NCI-H1417 (cell line): ENCODE results near the gene CXCL14.

ENCODE experiments used
- DNase-seq, 3 experiments: peaks; one replicate each; lab custom pipeline; 2025; lab: John Stamatoyannopoulos, UW

CXCL14 gene

DNA sequence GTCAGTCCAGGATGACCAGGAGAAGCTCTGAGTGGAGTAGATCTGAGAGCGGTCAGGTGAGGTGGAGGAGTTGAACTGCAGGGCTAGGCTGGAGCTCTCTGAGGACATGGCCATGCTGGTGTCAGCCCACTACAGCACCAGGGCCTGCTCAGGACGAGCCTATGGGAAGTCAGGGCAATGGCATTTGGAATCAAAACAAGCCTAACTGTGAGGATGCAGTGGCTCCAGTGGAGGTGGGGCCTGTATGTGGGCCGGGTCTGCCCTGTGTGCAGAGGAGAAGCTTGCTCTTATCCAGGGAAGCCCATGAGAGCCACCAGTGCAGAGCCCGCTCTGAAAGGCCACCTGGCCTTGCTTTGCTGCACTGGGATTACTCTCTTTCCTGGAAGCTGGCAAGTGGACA, 11.1 kb downstream of the CXCL14 start:
- no peak for DNase-seq

DNA sequence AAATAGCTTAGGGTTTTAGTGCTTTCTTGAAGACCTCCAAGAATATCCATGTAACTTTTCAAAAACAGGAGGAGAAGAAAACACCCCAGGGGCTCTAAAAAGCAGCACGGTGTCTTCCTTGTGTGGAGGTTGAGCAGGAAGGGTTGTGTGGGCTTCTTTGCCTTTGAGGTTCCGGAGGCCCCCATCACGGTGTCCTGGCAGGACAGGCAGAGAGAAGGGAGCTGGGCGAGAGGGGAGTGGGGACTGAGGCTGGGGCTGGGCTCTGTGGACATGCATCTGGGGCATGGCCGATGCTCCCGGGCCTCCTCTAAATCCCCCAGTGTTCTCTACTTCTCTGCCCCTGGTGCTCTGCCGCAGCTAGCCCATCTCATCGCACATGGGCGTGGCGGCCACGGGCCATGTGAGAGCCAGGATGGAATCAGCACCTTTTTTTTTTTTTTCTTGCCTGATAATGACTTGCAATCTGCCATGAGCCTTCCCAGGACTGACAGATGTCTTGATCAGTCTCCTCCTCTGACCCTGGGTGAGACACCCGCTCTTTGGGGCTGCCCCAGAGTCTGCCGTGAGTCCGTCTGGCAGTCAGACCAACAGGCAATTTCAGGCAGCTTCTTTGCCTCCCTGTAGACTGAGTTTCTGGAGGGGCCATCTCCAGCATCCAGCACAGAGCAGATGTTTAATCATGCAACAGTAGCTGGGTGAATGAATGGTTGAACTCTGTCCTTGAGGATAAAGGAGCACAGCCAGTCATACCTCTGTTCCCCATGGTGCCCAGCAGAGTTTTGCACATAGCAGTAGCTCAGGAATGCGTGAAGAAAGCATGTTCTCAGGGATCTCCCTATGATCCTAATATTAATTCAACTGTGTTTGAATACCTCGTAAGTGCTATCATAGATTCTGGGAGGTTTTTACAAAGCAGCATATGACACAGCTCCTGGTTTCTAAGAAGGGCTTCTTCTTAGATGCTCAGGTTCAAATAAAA, 12.1 kb downstream of the CXCL14 start:
- no peak for DNase-seq

GRCh38 chr5:135565725-135566421, 12.9 kb downstream of the CXCL14 start:
- DNase-seq, result peak; percentile 3 to 73 (median 52)

DNA sequence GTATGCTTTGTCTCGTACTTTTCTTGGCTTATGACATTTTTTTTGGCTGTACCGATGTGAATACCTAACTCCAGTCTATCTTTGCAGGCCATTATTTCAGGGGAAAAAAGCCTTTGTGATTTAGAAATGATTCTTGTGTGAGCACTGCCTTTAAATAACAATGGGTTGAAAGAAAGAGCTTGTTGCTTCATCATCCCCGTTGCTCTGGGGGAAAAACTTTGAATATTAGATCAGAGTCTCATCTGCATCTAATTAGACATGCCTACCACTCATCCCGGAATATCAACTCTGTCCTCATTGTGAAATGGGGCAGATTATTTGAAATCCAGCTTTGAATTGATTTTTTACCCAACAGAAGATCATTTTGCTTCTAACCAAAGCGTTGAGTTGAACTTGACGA, 13.5 kb downstream of the CXCL14 start:
- DNase-seq, result no peak

DNA sequence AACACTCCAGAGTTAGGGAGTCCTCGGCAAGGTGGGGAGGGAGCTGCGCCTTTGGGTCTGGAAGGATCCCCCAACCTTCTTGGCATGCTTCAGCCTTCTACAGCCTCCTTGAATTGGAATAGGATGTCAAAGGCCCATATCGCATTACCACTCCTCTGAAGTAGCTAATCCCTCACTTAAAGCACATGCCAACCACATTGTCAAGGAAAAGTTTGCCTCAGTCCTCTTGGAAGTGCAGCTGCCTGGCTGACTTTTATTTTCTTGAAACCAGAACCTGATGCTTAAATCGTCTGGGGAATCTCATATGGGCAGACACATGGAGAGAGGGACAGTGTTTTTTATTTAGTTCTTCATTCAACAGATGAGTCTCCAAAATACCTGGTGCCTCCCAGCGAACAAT, 14.5 kb downstream of the CXCL14 start:
- no peak for DNase-seq

- no peak for DNase-seq
Observed at GRCh38 chr5:135561266-135561665, 17.5 kb downstream of the CXCL14 start.

DNA sequence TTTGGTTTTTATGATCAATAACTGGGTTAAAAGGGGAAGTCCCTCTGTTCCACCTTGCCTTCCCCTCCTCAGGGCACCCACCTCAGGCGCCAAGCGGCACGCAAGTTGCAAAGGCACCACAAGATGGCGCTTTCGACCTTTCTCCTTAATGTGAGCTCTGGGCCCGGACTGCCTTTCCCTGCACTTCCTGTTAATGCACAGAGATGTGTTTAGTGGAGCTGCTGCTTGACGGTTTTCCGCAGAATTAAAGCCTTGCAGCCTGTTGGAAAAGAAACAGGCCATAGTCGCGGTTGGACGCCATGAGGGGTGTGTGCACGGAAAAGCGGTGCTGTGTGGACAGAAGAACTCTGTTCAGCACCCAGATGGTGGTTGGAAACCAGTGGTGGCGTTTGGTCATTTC, 17.9 kb downstream of the CXCL14 start:
- peak; percentile 45 to 81 (median 79) for DNase-seq

DNA sequence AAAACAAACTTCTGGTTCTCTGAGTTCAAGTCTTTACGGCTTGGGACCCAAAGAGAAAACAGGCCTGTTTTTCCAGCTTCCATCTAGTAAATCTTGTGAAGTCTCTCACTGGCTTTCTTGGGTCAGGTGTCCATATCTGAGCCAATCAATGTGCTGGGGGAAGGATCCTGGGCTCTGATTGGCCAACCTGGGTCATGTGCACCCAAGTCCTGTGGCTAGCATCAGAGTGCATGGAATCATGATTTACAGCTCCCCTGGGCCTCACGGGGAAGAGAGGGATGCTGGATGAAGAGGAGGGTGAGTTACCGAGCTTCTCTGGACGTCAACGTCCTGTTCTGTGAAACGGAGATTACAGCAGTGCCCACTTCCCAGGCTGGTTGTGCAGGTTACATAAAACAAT, 19.4 kb downstream of the CXCL14 start:
- peak in 2 of 3 experiments; percentile 1 to 7 for DNase-seq

DNA sequence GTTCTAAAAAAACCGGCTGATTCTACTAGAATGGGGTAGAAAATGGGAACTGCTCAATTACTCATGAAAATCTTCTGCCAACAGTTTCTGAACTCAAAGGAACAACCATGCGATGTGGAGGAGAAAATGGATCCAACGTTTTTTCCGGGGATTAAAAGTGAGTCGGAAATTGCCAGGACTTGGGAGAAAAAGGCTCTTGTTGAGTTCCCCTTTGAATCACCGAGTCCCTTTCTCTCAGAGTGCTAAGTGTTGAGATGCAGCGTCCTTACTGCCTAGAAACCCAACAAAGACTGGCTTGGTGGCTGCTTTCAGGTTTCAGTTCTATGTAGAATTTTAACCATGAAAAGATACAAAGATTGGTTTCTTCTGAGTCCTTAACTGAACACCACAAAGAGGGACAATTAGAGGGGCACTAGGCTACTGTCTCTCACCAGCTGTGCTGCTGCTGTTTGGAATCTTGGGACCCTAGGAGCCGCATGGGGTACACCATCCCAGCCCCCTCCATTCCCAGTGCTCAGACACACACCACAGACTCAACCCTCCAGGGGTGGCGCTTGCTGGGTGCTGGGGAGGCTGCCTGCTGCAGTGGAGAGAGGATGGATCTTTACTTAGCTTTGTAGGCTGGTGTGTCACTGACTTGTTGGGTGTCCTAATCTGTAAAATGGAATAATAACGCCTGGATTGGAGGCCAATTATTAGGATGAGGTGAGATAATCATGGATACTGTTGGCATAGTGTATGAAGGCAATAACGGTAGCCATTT, 21.5 kb downstream of the CXCL14 start:
- no peak for DNase-seq

DNA sequence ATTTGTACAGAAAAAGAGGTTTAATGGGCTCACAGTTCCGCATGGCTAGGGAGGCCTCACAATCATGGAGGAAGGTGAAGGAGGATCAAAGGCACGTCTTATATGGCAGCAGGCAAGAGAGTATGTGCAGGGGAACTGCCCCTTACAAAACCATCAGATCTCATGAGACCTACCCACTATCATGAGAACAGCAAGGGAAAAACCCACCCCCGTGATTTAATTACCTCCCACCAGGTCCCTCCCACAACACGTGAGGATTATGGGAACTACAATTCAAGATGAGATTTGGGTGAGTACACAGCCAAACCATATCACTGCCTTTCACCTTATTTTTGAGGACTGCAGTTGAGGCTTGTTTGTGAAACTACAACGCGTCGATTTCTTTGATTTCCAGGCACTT, 22.2 kb downstream of the CXCL14 start:
- no peak for DNase-seq

- no peak for DNase-seq
Observed at GRCh38 chr5:135555530-135555929, 23.3 kb downstream of the CXCL14 start.

GRCh38 chr5:135553688-135554462, 24.9 kb downstream of the CXCL14 start:
- DNase-seq, result peak in 2 of 3 experiments; percentile 2 to 34

GRCh38 chr5:135551593-135552447, 27.0 kb downstream of the CXCL14 start:
- DNase-seq, result peak; percentile 47 to 85 (median 83)

DNA sequence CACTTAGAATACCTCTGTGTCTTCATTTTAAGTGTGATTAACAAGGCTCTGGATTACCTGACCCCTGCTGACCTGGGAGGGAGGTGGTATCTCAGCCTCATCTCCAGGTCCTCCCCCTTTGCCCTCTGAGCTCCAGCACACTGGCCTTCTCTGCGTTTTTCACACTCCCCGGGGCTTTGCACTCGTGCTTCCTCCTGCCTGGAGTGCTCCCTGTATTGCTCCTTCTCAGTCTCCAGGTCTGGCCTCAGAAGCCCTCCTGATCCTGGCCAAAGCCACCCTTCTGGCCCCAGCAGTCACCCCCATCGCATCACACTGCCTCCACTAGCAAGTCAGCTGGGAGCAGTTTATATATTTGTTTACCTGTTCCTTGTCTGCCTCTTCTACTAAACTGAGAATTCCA, 29.4 kb downstream of the CXCL14 start:
- no peak for DNase-seq

- peak; percentile 2 to 83 (median 42) for DNase-seq
Observed at GRCh38 chr5:135547590-135548254, 31.1 kb downstream of the CXCL14 start.

DNA sequence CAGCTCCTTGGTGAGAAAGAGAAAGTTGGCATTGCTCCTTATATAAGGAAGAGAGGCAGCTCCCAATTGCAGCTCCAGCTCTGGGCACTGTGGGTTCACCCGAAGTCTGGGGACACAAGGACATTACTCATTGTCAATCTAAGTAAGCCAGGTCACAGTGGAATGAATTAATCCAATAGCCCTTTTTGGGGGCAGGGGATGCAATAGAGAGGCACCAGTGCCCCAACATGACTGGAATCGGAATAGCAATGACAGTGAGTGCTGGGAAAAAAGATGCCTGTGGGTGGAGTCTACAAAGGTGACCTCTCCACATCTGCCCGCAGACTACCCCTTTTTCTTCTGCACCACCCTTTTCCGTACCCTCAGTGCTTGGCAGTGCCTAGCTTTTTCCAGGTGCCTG, 31.9 kb downstream of the CXCL14 start:
- peak in 2 of 3 experiments; percentile 4 to 39 for DNase-seq

DNA sequence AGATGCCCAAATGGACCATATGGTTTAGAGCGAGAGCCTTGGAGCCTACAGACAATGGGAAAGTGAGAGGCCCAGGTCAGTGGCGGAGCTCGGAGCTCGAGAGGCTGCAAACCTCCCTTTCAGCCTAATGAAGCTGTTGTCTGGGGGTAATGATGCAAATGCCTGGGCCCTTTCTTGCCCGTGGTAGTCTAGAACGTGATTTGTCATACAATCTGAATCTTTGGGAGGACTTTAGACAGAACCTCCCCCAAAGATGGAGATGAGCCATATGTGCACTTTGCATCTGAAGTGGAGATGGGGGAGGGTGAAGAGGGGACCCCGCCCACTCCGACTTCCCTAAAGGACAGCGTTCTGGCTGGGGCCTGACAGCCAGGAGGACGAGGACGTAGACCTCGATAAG, 32.7 kb downstream of the CXCL14 start:
- DNase-seq, result peak in 1 of 3 experiments; percentile 47

- no peak for DNase-seq
Observed at GRCh38 chr5:135545099-135545498, 33.7 kb downstream of the CXCL14 start.

DNA sequence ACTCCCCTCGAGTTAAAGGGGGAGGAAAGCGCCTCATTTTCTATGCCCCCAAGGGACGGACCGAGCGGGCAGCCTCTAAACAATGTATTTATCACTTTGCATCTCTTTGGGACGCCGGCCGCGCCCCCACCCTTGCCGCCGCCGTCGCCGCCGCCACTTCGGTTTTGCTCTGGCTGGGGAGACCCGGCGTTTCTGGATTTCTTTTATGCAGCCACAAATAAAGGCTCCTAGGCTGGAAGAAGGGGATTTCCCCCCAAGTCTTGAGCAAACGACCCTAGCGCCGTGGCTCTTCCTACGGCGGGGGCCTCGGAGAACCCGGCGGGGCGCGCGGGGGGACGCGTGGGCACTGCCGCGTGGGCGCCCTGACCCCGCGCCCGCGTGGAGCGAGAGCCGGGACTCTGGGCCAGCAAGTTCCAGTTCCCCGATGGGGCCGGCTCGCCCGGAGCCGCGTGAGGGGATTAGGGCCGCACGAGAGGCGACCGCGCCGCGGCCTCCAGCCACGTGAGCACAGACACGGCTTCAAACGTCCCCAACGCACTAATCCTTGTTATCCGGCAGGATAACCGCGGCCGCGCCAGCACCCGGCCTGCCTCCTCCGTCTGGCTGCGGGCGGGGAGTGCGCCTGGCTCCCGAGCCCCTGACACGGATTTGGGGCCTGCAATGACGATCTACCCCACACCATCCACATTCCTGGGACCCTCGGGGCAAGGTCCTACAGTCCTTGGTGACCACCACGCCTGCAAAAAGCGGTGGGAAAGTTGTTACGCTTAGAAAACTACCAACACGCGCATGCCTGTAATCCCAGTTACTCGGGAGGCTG, 35.1 kb downstream of the CXCL14 start:
- DNase-seq, result no peak
